Upper lobe of right lung (tissue), 1 donor: ENCODE results near the gene CAMTA1. TPM values are rescaled to one million over a fixed set of nuclear protein-coding genes. Genes with fewer than 3 reads are reported as not detected.

Experiments
- ATAC-seq: fragments of 200-7000 bp; cut with Tn5 transposase; one replicate; pipeline ENCODE4 v1.9.1; 2020; ENCODE audit warnings: mild to moderate bottlenecking, moderate library complexity
- DNase-seq: peaks from one replicate; pipeline ENCODE4 v3.0.0-alpha.2; 2020
- H3K27ac ChIP-seq: fragments of 200-600 bp; one replicate; pipeline ENCODE4 v1.8.0; 2022
- H3K27me3 ChIP-seq: fragments of 200-600 bp; one replicate; pipeline ENCODE4 v1.8.0; 2022; ENCODE audit warnings: mild to moderate bottlenecking
- H3K36me3 ChIP-seq: fragments of 200-600 bp; one replicate; pipeline ENCODE4 v1.8.0; 2022
- H3K4me1 ChIP-seq: fragments of 200-600 bp; one replicate; pipeline ENCODE4 v1.8.0; 2022
- H3K4me3 ChIP-seq: fragments of 200-600 bp; one replicate; pipeline ENCODE4 v1.8.0; 2022; ENCODE audit warnings: mild to moderate bottlenecking
- H3K9me3 ChIP-seq: fragments of 200-600 bp; one replicate; pipeline ENCODE4 v1.8.0; 2022
- intact Hi-C: fragments of 100-400 bp; cut with DNase I; formaldehyde crosslinking; loops from one replicate; pipeline ENCODE4 v1.11.0; 2022
- total RNA-seq: library from RNA; stranded (reverse); fragmentation: NEBNext Ultra II Directional; extraction: Animal tissue kit (Norgen Biotek cat#: 25700); gene quantifications from one replicate; pipeline ENCODE4 v1.2.1, GENCODE V29; 2021
- TF ChIP-seq, protein P1 (sequence below): fragments of 200-600 bp; IDR thresholded peaks from one replicate; pipeline ENCODE4 v1.8.0; 2022; ENCODE audit warnings: antibody characterized with exemption
- donor health status: DM: no; HTN: yes; CAD: no; lungs with severe emphysema.

The CAMTA1 gene
- total RNA-seq, 1 donor from 2014 or later = 63.4 TPM

GRCh38 chr1:7578206-7578605 is 793.0 kb downstream of the CAMTA1 start:
- no peaks in the 10 kb centered on the region for H3K9me3 ChIP-seq
- TF ChIP-seq, protein P1, sequence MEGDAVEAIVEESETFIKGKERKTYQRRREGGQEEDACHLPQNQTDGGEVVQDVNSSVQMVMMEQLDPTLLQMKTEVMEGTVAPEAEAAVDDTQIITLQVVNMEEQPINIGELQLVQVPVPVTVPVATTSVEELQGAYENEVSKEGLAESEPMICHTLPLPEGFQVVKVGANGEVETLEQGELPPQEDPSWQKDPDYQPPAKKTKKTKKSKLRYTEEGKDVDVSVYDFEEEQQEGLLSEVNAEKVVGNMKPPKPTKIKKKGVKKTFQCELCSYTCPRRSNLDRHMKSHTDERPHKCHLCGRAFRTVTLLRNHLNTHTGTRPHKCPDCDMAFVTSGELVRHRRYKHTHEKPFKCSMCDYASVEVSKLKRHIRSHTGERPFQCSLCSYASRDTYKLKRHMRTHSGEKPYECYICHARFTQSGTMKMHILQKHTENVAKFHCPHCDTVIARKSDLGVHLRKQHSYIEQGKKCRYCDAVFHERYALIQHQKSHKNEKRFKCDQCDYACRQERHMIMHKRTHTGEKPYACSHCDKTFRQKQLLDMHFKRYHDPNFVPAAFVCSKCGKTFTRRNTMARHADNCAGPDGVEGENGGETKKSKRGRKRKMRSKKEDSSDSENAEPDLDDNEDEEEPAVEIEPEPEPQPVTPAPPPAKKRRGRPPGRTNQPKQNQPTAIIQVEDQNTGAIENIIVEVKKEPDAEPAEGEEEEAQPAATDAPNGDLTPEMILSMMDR = no peak
- H3K4me3 ChIP-seq = no peak overlapping the region
- DNase-seq (peak; percentile 54), ATAC-seq (no peak)
- H3K4me1 ChIP-seq = peaks cover 17% of the 10 kb centered on the region
- intact Hi-C loops = no loop called here
- H3K27ac ChIP-seq = no peak overlapping the region
- H3K36me3 ChIP-seq = no peaks in the 10 kb centered on the region
- no peaks in the 10 kb centered on the region for H3K27me3 ChIP-seq

DNA sequence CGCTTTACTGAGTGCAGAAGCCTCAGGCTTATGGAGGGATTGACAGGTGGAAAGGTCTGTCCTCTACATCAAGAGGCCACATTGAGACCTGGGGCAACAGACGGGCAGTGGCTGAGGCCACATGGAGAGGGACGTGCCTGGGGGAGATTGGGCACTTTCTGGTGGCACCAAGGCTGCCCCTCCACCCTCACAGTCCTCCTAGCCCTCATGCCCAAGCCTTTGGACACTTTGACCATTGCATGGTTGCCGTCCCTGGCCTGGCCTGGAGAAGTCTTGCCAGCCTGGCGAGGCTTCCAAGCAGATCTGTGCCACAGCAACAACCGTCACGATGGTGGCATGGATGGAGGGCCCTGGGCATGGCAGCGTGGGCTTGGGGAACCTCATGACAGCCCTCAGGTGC is 793.8 kb downstream of the CAMTA1 start:
- peaks cover 9% of the 10 kb centered on the region for H3K4me1 ChIP-seq
- H3K36me3 ChIP-seq = no peaks in the 10 kb centered on the region
- intact Hi-C loops = no loop called here
- ATAC-seq = no peak
- no peak overlapping the region for H3K27ac ChIP-seq
- no peak overlapping the region for H3K4me3 ChIP-seq
- H3K9me3 ChIP-seq = no peaks in the 10 kb centered on the region
- H3K27me3 ChIP-seq = no peaks in the 10 kb centered on the region
- TF ChIP-seq, protein P1 = no peak
- peak; percentile 45 for DNase-seq

DNA sequence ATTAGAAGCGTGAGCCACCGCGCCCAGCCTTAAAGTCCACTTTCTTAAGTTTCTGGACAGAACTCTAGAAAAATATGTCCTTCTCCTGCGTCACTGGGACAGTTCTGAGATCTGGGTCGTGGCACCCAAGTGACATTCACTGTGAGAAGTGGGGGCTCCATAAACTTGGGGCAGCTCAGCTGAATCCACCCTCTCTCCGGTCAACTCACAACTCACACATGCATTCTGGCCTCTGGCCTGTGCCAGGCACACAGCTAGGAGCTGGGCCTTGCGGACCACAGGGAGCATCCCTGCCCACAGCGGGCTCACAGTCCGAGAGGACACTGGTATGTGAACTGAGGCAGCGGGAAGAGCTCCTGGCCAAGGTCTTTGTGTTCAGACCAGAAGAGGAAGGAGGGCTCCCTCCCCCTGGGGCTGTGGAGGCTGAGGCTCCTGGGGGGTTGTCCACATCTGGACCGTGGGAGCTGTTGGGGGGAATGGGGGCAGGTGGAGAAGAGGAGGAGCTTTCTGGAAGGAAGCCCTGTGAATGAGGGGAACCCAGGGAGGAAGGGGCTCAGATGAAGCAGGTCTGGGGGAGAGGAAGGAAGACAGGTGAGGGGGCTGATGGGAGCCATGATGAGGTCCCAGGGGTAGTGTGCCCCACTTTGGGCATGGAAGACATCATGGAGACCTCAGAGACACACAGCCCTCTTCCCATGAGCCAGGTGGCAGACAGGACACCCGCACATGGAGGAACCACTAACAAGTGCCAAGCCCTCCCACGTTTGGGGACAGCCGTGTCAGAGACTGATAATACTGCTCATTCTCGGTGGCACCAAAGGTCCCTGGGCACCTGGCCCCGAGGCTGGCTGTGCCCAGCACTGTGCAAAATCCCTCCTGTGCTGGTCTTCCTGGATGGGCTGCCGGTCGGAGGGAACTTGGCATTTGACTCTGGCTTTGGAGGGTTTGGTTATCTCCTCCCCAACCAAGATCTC is 794.9 kb downstream of the CAMTA1 start:
- intact Hi-C loops = no loop called here
- DNase-seq (peak; percentile 50), ATAC-seq (no peak)
- no peak overlapping the region for H3K4me3 ChIP-seq
- H3K9me3 ChIP-seq = no peaks in the 10 kb centered on the region
- H3K27me3 ChIP-seq = no peaks in the 10 kb centered on the region
- no peaks in the 10 kb centered on the region for H3K36me3 ChIP-seq
- no peak overlapping the region for H3K27ac ChIP-seq
- no peaks in the 10 kb centered on the region for H3K4me1 ChIP-seq
- TF ChIP-seq, protein P1 = no peak

- no peak overlapping the region for H3K4me3 ChIP-seq
- H3K27me3 ChIP-seq = no peaks in the 10 kb centered on the region
- DNase-seq (peak; percentile 54), ATAC-seq (no peak)
- H3K9me3 ChIP-seq = no peaks in the 10 kb centered on the region
- intact Hi-C loops = no loop called here
- H3K27ac ChIP-seq = no peak overlapping the region
- no peaks in the 10 kb centered on the region for H3K36me3 ChIP-seq
- TF ChIP-seq, protein P1 = no peak
- no peaks in the 10 kb centered on the region for H3K4me1 ChIP-seq
Observed at GRCh38 chr1:7580923-7581753, 795.9 kb downstream of the CAMTA1 start.

DNA sequence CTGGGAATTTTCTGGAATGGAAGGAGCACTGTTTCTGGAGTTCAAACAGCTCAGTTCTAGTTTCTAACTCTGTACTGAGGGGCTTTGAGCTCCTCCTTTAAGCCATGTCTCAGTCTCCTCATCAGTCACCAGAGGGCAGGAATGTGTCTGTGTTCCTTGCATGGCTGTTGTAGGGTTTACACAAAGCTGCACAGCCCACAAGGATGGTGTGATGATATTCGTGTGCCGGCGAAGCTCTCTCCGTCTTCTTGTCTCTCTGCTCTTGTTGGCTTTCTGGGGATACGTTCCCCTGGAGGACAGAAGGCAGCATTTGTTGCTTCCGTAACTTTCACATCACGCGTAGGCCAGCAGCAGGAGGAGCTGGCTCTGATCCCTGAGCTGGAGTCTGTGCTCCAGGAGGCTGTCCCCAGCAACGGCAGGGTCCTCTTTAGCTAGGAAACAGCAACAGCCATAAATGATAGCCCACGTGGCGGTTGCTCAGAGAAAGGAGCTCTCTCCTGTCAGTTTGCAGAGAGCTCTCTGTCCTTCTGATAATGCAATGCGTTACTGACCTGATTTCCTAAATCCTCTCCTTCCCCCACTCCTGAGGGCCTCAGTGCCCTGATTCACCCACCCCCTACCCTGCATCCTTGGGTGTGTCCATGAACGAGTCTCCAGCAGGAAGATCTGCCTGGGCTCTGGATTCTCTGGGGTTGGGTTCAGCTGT is 796.7 kb downstream of the CAMTA1 start:
- DNase-seq = no peak
- Histone ChIP-seq H3K27me3 (no peaks in the 10 kb centered on the region), H3K27ac (no peak overlapping the region), H3K36me3 (no peaks in the 10 kb centered on the region), H3K4me3 (no peak overlapping the region), H3K4me1 (no peaks in the 10 kb centered on the region), H3K9me3 (no peaks in the 10 kb centered on the region)
- intact Hi-C loops = no loop called here
- ATAC-seq = no peak
- TF ChIP-seq, protein P1 = no peak
